Cardiac muscle cell (in vitro differentiated cells and primary cell): ENCODE results near the gene WDR75. TPM values are rescaled to one million over a fixed set of nuclear protein-coding genes. Genes with fewer than 3 reads are reported as not detected.

Source experiments
- DNase-seq, 2 donors: peaks; one replicate each; pipeline versions ENCODE4 v3.0.0 to v3.0.0-alpha.2; 2010 to 2017; ENCODE audit warnings: low read depth in 1 of 2, low spot score in 1 of 2
- H3K27ac ChIP-seq: fragments of 200-600 bp; sonication (generic); 2 replicates; pipeline ENCODE4 v1.5.1; 2016
- H3K27me3 ChIP-seq: fragments of 200-600 bp; sonication (generic); 2 replicates; pipeline ENCODE4 v1.6.0; 2016; ENCODE audit warnings: control low read depth
- H3K36me3 ChIP-seq: fragments of 200-600 bp; sonication (generic); 2 replicates; pipeline ENCODE4 v1.5.1; 2016; ENCODE audit warnings: control low read depth
- H3K4me1 ChIP-seq: fragments of 200-600 bp; sonication (generic); 2 replicates; pipeline ENCODE4 v1.8.1; 2017; ENCODE audit warnings: low read depth, mild to moderate bottlenecking, mixed run types
- H3K4me3 ChIP-seq: fragments of 200-600 bp; sonication (generic); 2 replicates; pipeline ENCODE4 v1.5.1; 2016; ENCODE audit warnings: mild to moderate bottlenecking
- H3K9me3 ChIP-seq: fragments of 200-600 bp; sonication (generic); 2 replicates; pipeline ENCODE4 v1.5.1; 2017; ENCODE audit warnings: low read depth, mild to moderate bottlenecking, control low read depth
- polyA plus RNA-seq: library from polyadenylated mRNA; unstranded; fragments of >200 nt; fragmentation: Nextera tagmentation; extraction: Ambion mirVana; gene quantifications from 2 replicates; pipeline ENCODE4 v1.2.1, GENCODE V29; 2016
- total RNA-seq: library from RNA; depleted of rRNA; stranded (reverse); fragments of >200 nt; gene quantifications from 2 replicates; pipeline ENCODE4 v1.2.3, GENCODE V29; 2016
- TF ChIP-seq, protein P1 (sequence below): IDR thresholded peaks from 2 replicates; pipeline ENCODE4 v1.5.1; 2012; ENCODE audit warnings: low read depth, mild to moderate bottlenecking, low read length

WDR75 gene
- total and polyA plus RNA-seq, 2 experiments from 2014 or later, result 22.3 to 23.4 TPM

DNA sequence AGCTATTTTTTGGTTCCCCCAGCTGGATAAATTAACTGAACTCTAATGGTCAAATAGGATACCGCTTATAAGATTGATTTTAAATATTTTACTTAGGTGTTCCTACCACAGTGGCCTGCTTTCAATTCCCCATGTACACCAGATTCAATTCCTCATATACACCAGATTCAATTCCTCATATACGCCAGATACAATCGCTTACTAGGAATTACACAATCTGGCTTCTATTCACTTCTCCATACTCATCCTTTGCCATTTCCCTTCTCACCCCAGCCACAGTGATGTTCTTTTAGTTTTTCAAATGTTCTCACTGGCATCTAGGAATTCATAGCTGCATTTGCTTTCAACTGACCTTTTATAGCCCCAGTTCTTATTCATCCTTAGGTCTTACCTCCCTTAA is 72.8 kb downstream of the WDR75 start:
- no peak overlapping the region for H3K4me3 ChIP-seq
- H3K27ac ChIP-seq, result no peak overlapping the region
- no peaks in the 10 kb centered on the region for H3K9me3 ChIP-seq
- no peak for DNase-seq
- no peaks in the 10 kb centered on the region for H3K4me1 ChIP-seq
- no peaks in the 10 kb centered on the region for H3K27me3 ChIP-seq
- no peaks in the 10 kb centered on the region for H3K36me3 ChIP-seq
- TF ChIP-seq, protein P1, sequence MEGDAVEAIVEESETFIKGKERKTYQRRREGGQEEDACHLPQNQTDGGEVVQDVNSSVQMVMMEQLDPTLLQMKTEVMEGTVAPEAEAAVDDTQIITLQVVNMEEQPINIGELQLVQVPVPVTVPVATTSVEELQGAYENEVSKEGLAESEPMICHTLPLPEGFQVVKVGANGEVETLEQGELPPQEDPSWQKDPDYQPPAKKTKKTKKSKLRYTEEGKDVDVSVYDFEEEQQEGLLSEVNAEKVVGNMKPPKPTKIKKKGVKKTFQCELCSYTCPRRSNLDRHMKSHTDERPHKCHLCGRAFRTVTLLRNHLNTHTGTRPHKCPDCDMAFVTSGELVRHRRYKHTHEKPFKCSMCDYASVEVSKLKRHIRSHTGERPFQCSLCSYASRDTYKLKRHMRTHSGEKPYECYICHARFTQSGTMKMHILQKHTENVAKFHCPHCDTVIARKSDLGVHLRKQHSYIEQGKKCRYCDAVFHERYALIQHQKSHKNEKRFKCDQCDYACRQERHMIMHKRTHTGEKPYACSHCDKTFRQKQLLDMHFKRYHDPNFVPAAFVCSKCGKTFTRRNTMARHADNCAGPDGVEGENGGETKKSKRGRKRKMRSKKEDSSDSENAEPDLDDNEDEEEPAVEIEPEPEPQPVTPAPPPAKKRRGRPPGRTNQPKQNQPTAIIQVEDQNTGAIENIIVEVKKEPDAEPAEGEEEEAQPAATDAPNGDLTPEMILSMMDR, result no peak

GRCh38 chr2:189515264-189515663 is 74.0 kb downstream of the WDR75 start:
- H3K9me3 ChIP-seq, result no peaks in the 10 kb centered on the region
- H3K4me3 ChIP-seq, result no peak overlapping the region
- DNase-seq, result no peak
- no peak overlapping the region for H3K27ac ChIP-seq
- TF ChIP-seq, protein P1, result no peak
- H3K4me1 ChIP-seq, result peaks cover 8% of the 10 kb centered on the region
- H3K36me3 ChIP-seq, result no peaks in the 10 kb centered on the region
- no peaks in the 10 kb centered on the region for H3K27me3 ChIP-seq

DNA sequence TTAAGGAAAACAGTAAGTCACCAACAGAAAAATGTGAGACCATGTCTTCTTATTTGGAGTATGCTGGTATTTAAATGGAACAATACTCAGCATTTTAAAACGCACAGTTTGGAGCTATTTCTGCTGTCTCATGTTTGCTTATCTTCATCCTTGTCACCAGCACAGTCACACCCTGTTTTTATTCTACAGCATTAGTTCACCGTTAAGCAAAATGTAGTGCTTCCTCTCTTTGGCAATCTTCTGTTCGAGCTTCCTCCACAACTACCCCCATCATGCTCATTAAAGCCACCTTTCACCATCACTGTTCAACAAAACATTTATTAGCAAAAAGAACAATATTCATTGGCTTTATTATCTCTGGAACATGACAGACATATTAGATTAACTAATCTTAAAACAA is 75.3 kb downstream of the WDR75 start:
- Histone ChIP-seq H3K9me3 (no peaks in the 10 kb centered on the region), H3K36me3 (no peaks in the 10 kb centered on the region), H3K27me3 (no peaks in the 10 kb centered on the region), H3K4me3 (no peak overlapping the region), H3K27ac (no peak overlapping the region), H3K4me1 (peaks cover 8% of the 10 kb centered on the region)
- DNase-seq, result no peak
- TF ChIP-seq, protein P1, result no peak

GRCh38 chr2:189517847-189518535 is 76.7 kb downstream of the WDR75 start:
- TF ChIP-seq, protein P1, result no peak
- DNase-seq, result peak in 1 of 2 donors; percentile 49
- Histone ChIP-seq H3K4me3 (no peak overlapping the region), H3K36me3 (no peaks in the 10 kb centered on the region), H3K27me3 (no peaks in the 10 kb centered on the region), H3K27ac (no peak overlapping the region), H3K9me3 (no peaks in the 10 kb centered on the region), H3K4me1 (peaks cover 8% of the 10 kb centered on the region)

DNA sequence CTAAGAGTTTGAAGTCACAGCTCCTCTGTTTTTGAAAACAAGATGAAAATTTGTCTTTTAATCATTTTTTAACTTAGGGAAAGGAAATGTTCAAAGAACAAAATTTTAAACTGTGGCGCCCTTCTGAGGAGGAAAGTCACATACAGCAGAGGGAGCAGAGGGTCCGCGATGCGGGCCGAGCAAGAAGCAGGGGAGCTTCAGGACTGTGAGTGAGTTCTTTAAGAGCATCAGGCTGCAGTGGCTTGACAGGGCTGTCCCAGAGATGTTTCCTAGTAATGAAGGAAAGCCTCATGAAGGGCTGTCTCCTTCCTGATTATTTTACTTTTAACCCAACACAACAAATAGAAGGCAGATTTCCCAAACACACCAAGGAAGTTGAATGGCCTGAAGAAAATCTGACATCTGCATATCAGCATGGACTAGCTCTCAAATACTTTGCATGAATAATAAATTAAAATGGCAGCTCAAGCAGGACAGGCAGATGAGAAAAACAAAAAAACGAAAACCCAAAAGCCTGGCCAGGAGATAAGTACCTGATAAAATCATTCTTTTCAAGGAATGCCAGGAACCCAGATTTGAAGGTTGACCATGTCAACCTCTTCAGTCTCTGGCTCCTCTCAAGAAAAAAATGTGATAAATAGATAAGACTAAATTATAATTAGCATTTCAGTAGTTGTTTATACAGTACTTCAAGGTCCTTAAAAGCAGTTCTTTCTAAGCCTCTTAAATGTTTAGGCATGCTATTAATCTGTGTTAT is 78.5 kb downstream of the WDR75 start:
- no peaks in the 10 kb centered on the region for H3K27me3 ChIP-seq
- no peaks in the 10 kb centered on the region for H3K36me3 ChIP-seq
- peaks cover 8% of the 10 kb centered on the region for H3K4me1 ChIP-seq
- no peaks in the 10 kb centered on the region for H3K9me3 ChIP-seq
- no peak overlapping the region for H3K27ac ChIP-seq
- TF ChIP-seq, protein P1, result no peak
- no peak for DNase-seq
- H3K4me3 ChIP-seq, result no peak overlapping the region
